HL-60 (cell line): ENCODE measurements around the gene SCN5A.

Experiments used
- CTCF ChIP-seq: IDR thresholded peaks from one replicate; pipeline ENCODE4 v1.5.1; 2011; ENCODE audit warnings: low read length, control low read depth, inconsistent platforms; ENCODE audit not compliant: insufficient read depth
- GABPA ChIP-seq: IDR thresholded peaks from 2 replicates; pipeline ENCODE4 v1.6.1; 2012; ENCODE audit warnings: low read depth
- POLR2AphosphoS5 ChIP-seq: IDR thresholded peaks from 2 replicates; pipeline ENCODE4 v1.6.1; 2012; ENCODE audit warnings: low read depth
- TF ChIP-seq, protein P1 (sequence below): IDR thresholded peaks from 2 replicates; pipeline ENCODE4 v1.6.1; 2012; ENCODE audit warnings: low read depth; ENCODE audit not compliant: insufficient replicate concordance

DNA sequence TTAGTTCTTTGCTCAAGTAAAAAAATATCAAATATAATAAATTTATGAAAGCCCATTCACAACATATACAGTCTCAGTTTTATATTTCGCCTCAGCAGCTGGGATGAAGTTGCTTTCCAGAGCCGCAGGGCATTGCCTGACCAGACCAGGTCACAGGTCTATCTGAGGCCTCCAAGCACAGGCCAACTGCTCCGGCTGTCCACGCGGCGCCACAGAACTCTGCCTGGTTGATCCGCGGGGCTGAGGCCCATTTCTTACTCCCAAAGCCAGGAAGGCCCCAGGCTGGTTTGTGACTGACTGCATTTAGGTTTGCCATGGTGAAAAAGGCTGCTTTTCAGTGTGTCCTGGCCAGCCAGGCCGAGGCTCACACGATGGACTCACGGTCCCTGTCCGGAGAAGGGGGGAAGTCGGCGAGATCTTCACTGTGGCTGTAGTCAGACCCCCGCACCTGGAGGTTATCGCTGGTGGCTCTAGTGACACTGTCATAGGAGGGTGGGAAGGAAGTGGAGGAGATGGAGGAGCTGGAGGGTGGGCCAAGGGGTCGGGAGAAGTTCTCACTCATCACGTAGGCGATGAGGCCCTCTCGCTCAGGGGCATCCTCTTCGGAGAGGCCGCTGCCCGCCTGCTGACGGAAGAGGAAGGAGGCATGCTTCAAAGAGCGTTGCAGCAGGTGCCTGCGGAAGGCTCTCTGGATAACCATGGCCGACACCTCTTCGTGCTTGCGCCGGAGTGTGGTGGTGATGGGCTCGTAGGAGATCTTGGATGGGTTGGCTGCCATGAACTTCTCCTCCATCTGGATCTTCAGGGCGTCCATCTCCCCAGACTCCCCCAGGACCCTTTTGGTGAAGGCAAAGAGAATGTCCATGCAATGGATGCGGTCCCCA, 99.3 kb downstream of the SCN5A start:
- TF ChIP-seq CTCF = no peak
- no peak for TF ChIP-seq POLR2AphosphoS5
- TF ChIP-seq, protein P1, sequence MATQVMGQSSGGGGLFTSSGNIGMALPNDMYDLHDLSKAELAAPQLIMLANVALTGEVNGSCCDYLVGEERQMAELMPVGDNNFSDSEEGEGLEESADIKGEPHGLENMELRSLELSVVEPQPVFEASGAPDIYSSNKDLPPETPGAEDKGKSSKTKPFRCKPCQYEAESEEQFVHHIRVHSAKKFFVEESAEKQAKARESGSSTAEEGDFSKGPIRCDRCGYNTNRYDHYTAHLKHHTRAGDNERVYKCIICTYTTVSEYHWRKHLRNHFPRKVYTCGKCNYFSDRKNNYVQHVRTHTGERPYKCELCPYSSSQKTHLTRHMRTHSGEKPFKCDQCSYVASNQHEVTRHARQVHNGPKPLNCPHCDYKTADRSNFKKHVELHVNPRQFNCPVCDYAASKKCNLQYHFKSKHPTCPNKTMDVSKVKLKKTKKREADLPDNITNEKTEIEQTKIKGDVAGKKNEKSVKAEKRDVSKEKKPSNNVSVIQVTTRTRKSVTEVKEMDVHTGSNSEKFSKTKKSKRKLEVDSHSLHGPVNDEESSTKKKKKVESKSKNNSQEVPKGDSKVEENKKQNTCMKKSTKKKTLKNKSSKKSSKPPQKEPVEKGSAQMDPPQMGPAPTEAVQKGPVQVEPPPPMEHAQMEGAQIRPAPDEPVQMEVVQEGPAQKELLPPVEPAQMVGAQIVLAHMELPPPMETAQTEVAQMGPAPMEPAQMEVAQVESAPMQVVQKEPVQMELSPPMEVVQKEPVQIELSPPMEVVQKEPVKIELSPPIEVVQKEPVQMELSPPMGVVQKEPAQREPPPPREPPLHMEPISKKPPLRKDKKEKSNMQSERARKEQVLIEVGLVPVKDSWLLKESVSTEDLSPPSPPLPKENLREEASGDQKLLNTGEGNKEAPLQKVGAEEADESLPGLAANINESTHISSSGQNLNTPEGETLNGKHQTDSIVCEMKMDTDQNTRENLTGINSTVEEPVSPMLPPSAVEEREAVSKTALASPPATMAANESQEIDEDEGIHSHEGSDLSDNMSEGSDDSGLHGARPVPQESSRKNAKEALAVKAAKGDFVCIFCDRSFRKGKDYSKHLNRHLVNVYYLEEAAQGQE = no peak
- no peak for TF ChIP-seq GABPA
